Sigmoid colon (tissue), 7 donors: ENCODE measurements around the gene TACSTD2. TPM values are rescaled to one million over a fixed set of nuclear protein-coding genes. Genes with fewer than 3 reads are reported as not detected.
"Not testable (repeated sequence)": the region's sequence is repeated elsewhere in the genome, so short reads cannot be mapped to it uniquely, and the experiment has no call there.

Source experiments
- DNase-seq: peaks from one replicate; pipeline ENCODE4 v3.0.0-alpha.2; 2019
- H3K27ac ChIP-seq, 4 donors: fragments of 200-600 bp; sonication (generic); one replicate each; pipeline ENCODE4 v1.5.1; 2016 to 2019; ENCODE audit warnings: mild to moderate bottlenecking in 1 of 4
- H3K27me3 ChIP-seq, 3 donors: fragments of 200-600 bp; sonication (generic); one replicate each; pipeline ENCODE4 v1.5.1; 2019; ENCODE audit warnings: mild to moderate bottlenecking in 1 of 3
- H3K36me3 ChIP-seq, 4 donors: fragments of 200-600 bp; sonication (generic); one replicate each; pipeline ENCODE4 v1.5.1; 2016 to 2019
- H3K4me1 ChIP-seq, 4 donors: fragments of 200-600 bp; sonication (generic); one replicate each; pipeline ENCODE4 v1.5.1; 2017 to 2019
- H3K4me3 ChIP-seq, 4 donors: fragments of 200-600 bp; sonication (generic); one replicate each; pipeline ENCODE4 v1.5.1; 2017 to 2019; ENCODE audit warnings: mild to moderate bottlenecking in 2 of 4, moderate library complexity in 1 of 4
- H3K9me3 ChIP-seq, 4 donors: fragments of 200-600 bp in 3 of 4; sonication (generic) in 3 of 4; one replicate each; pipeline versions ENCODE4 v1.5.1 to v1.6.1; 2013 to 2019
- CTCF ChIP-seq, 4 experiments: fragments of 450-650 bp in 3 of 4; fragments of 200-600 bp in 1 of 4; IDR thresholded peaks; one replicate each; pipeline ENCODE4 v1.5.1; 2016 to 2019; ENCODE audit warnings: antibody characterized with exemption in 4 of 4, mild to moderate bottlenecking in 3 of 4, moderate library complexity in 2 of 4
- EP300 ChIP-seq, 4 donors: sonication (generic); formaldehyde crosslinking; IDR thresholded peaks; one replicate each; pipeline ENCODE4 v1.6.1; 2017; ENCODE audit warnings: antibody characterized with exemption in 4 of 4
- POLR2A ChIP-seq, 2 donors: fragments of 450-650 bp; IDR thresholded peaks; one replicate each; pipeline ENCODE4 v1.6.1; 2016; ENCODE audit warnings: antibody characterized with exemption in 2 of 2, mild to moderate bottlenecking in 2 of 2, moderate library complexity in 2 of 2
- POLR2AphosphoS5 ChIP-seq, 4 donors: sonication (generic); formaldehyde crosslinking; IDR thresholded peaks; one replicate each; pipeline ENCODE4 v1.6.1; 2017; ENCODE audit warnings: antibody characterized with exemption in 4 of 4
- WGBS, 2 donors: extraction: QIAGEN DNeasy Blood & Tissue Kit; methylation state at CpG; one replicate each; pipeline ENCODE4 v1.1.7; 2013; 5-methylcytosine and 5-hydroxymethylcytosine counted together
- intact Hi-C: fragments of 100-400 bp; cut with DNase I; formaldehyde crosslinking; loops from one replicate; pipeline ENCODE4 v1.15.1; 2023
- polyA plus RNA-seq, 3 donors: library from polyadenylated mRNA; stranded (reverse); fragments of 200-250 nt; gene quantifications; one replicate each; pipeline ENCODE4 v1.2.3, GENCODE V29; 2013
- total RNA-seq, 4 donors: library from RNA; depleted of rRNA; stranded (reverse); fragments of >200 nt; gene quantifications; one replicate each; pipeline ENCODE4 v1.1.0, GENCODE V29; 2016
- donor health status: healthy with polysubstance abuse.
- donor health status: Bipolar disorder and iron deficiency.
- donor health status: healthy.

The TACSTD2 gene
- total and polyA plus RNA-seq, 7 donors: 0.54 to 1.9 (median 0.71) TPM; not detected in 2

GRCh38 chr1:58570817-58571216, 6.2 kb downstream of the TACSTD2 start:
- no peak overlapping the region for H3K27ac ChIP-seq
- TF ChIP-seq POLR2AphosphoS5 (IDR thresholded peaks at IDR 0.05) (no peak), CTCF (IDR thresholded peaks at IDR 0.05) (no peak), POLR2A (IDR thresholded peaks at IDR 0.05) (no peak), EP300 (IDR thresholded peaks at IDR 0.05) (no peak)
- H3K4me1 ChIP-seq: peaks cover 0 to under 1% (median 0%) of the 10 kb centered on the region in 4 donors
- peaks cover 6 to 37% (median 20%) of the 10 kb centered on the region in 3 donors for H3K27me3 ChIP-seq
- H3K36me3 ChIP-seq: no peaks in the 10 kb centered on the region
- WGBS, 2 donors: 95 to 97% methylated on average over 2 of the region's 2 CpGs
- intact Hi-C loops: no loop called here
- no peak for DNase-seq
- H3K9me3 ChIP-seq: no peaks in the 10 kb centered on the region
- no peak overlapping the region for H3K4me3 ChIP-seq

GRCh38 chr1:58570094-58570493, 7.0 kb downstream of the TACSTD2 start:
- DNase-seq: no peak
- Histone ChIP-seq H3K9me3 (no peaks in the 10 kb centered on the region), H3K4me1 (no peaks in the 10 kb centered on the region), H3K27me3 (peaks cover 0 to 30% (median 15%) of the 10 kb centered on the region in 3 donors), H3K36me3 (no peaks in the 10 kb centered on the region), H3K27ac (no peak overlapping the region), H3K4me3 (no peak overlapping the region)
- TF ChIP-seq CTCF (IDR thresholded peaks at IDR 0.05): no peak
- TF ChIP-seq EP300 (IDR thresholded peaks at IDR 0.05): no peak
- no peak for TF ChIP-seq POLR2A (IDR thresholded peaks at IDR 0.05)
- TF ChIP-seq POLR2AphosphoS5 (IDR thresholded peaks at IDR 0.05): no peak
- intact Hi-C loops: no loop called here

GRCh38 chr1:58568911-58569310, 8.1 kb downstream of the TACSTD2 start:
- no peak for TF ChIP-seq POLR2AphosphoS5 (IDR thresholded peaks at IDR 0.05)
- no peak for TF ChIP-seq EP300 (IDR thresholded peaks at IDR 0.05)
- no peak for TF ChIP-seq POLR2A (IDR thresholded peaks at IDR 0.05)
- TF ChIP-seq CTCF (IDR thresholded peaks at IDR 0.05): no peak

GRCh38 chr1:58568271-58568860, 8.7 kb downstream of the TACSTD2 start:
- DNase-seq: no peak
- Histone ChIP-seq H3K27ac (no peak overlapping the region), H3K27me3 (peaks cover 0 to 12% (median 0%) of the 10 kb centered on the region in 3 donors), H3K36me3 (no peaks in the 10 kb centered on the region), H3K9me3 (no peaks in the 10 kb centered on the region), H3K4me1 (no peaks in the 10 kb centered on the region), H3K4me3 (no peak overlapping the region)
- WGBS, 2 donors: 78 to 82% methylated on average over 4 of the region's 4 CpGs
- intact Hi-C loops: no loop called here
- TF ChIP-seq POLR2A (IDR thresholded peaks at IDR 0.05) (no peak), EP300 (IDR thresholded peaks at IDR 0.05) (no peak), CTCF (IDR thresholded peaks at IDR 0.05) (no peak), POLR2AphosphoS5 (IDR thresholded peaks at IDR 0.05) (no peak)

More at GRCh38 chr1:58568911-58569310, 8.1 kb downstream of the TACSTD2 start:
- H3K36me3 ChIP-seq: no peaks in the 10 kb centered on the region
- H3K27ac ChIP-seq: no peak overlapping the region
- peaks cover 0 to 18% (median 4%) of the 10 kb centered on the region in 3 donors for H3K27me3 ChIP-seq
- no peaks in the 10 kb centered on the region for H3K9me3 ChIP-seq
- no peak for DNase-seq
- H3K4me3 ChIP-seq: no peak overlapping the region
- 77 to 80% methylated on average over 5 of the region's 5 CpGs for WGBS, 2 donors
- H3K4me1 ChIP-seq: no peaks in the 10 kb centered on the region
- intact Hi-C loops: no loop called here

- 72 to 77% methylated on average over 3 of the region's 3 CpGs for WGBS, 2 donors
- H3K27me3 ChIP-seq: peaks cover 0 to 2% (median 0%) of the 10 kb centered on the region in 3 donors
- H3K4me3 ChIP-seq: no peak overlapping the region
- no peaks in the 10 kb centered on the region for H3K9me3 ChIP-seq
- intact Hi-C loops: no loop called here
- H3K36me3 ChIP-seq: no peaks in the 10 kb centered on the region
- no peak for DNase-seq
- H3K27ac ChIP-seq: no peak overlapping the region
- TF ChIP-seq CTCF (IDR thresholded peaks at IDR 0.05) (no peak), EP300 (IDR thresholded peaks at IDR 0.05) (no peak)
- no peaks in the 10 kb centered on the region for H3K4me1 ChIP-seq
These were observed 10.7 kb downstream of the TACSTD2 start for GRCh38 chr1:58566339-58566738.

GRCh38 chr1:58563715-58564114, 13.3 kb downstream of the TACSTD2 start:
- H3K27me3 ChIP-seq, DNase-seq, H3K36me3 ChIP-seq, H3K27ac ChIP-seq, intact Hi-C loops, H3K4me3 ChIP-seq, H3K9me3 ChIP-seq, H3K4me1 ChIP-seq: not testable (repeated sequence)
- 88 to 89% methylated on average over 1 of the region's 1 CpG for WGBS, 2 donors
